MCF 10A (cell line): Measurements from ENCODE around the gene DOK5. TPM values are rescaled to one million over a fixed set of nuclear protein-coding genes. Genes with fewer than 3 reads are reported as not detected.

ENCODE experiments used
- BruUV-seq: library from RNA; stranded (reverse); fragments of 400-500 nt; replicated peaks from 2 replicates; lab custom pipeline; 2021; lab: Mats Ljungman, UMichigan
- CTCF ChIA-PET: fragments of 300-600 bp; sonication (Branson Sonifier 250); formaldehyde crosslinking; extraction: SDS; loops from one replicate; lab custom pipeline; 2021; ENCODE audit warnings: antibody characterized with exemption, inconsistent platforms; lab: Yijun Ruan, JAX
- POLR2A ChIA-PET: fragments of 300-600, 350-650 bp; sonication (Branson Sonifier 250); formaldehyde crosslinking; extraction: SDS; loops from one replicate; lab custom pipeline; 2020; ENCODE audit warnings: antibody characterized with exemption, inconsistent platforms; lab: Yijun Ruan, JAX
- DNase-seq: peaks from one replicate; pipeline ENCODE4 v3.0.0-alpha.2; 2018; ENCODE audit not compliant: unreplicated experiment
- H3K27ac Mint-ChIP-seq: one replicate; pipeline ENCODE4 v1.8.0; 2022; ENCODE audit warnings: mild to moderate bottlenecking, low read depth, mixed read lengths; ENCODE audit not compliant: unreplicated experiment
- H3K27me3 Mint-ChIP-seq: one replicate; pipeline ENCODE4 v1.8.0; 2022; ENCODE audit warnings: mixed read lengths; ENCODE audit not compliant: insufficient read depth, unreplicated experiment
- H3K36me3 Mint-ChIP-seq: one replicate; pipeline ENCODE4 v1.8.0; 2022; ENCODE audit warnings: mild to moderate bottlenecking, moderate library complexity, mixed read lengths; ENCODE audit not compliant: insufficient read depth, unreplicated experiment
- H3K4me1 Mint-ChIP-seq: one replicate; pipeline ENCODE4 v1.8.0; 2022; ENCODE audit warnings: mixed read lengths; ENCODE audit not compliant: insufficient read depth, unreplicated experiment
- H3K4me3 Mint-ChIP-seq: one replicate; pipeline ENCODE4 v1.8.0; 2022; ENCODE audit warnings: mild to moderate bottlenecking, moderate library complexity, mixed read lengths; ENCODE audit not compliant: unreplicated experiment
- H3K9me3 Mint-ChIP-seq: one replicate; pipeline ENCODE4 v1.8.0; 2022; ENCODE audit warnings: mixed read lengths; ENCODE audit not compliant: unreplicated experiment
- CTCF ChIP-seq: fragments of 200-600 bp; IDR thresholded peaks from one replicate; pipeline ENCODE4 v1.8.0; 2022; ENCODE audit warnings: antibody characterized with exemption, mild to moderate bottlenecking; ENCODE audit not compliant: unreplicated experiment
- intact Hi-C: fragments of 100-400 bp; cut with micrococcal nuclease; formaldehyde crosslinking; loops from 2 replicates; pipeline ENCODE4 v1.14.1; 2022
- total RNA-seq: library from RNA; stranded (reverse); gene quantifications from 2 replicates; pipeline ENCODE4 v1.2.3, GENCODE V29; 2022

The DOK5 gene
- total RNA-seq, 1 experiment from 2014 or later: not detected

GRCh38 chr20:54491506-54491905 is 16.1 kb downstream of the DOK5 start:
- no peak for DNase-seq
- ChIA-PET POLR2A (no interaction called here), CTCF (no interaction called here)
- no peaks in the 10 kb centered on the region for H3K9me3 Mint-ChIP-seq
- H3K4me1 Mint-ChIP-seq: no peaks in the 10 kb centered on the region
- no peak for TF ChIP-seq CTCF
- H3K27ac Mint-ChIP-seq: no peak overlapping the region
- intact Hi-C loops: no loop called here
- H3K4me3 Mint-ChIP-seq: no peak overlapping the region
- no TSS peak for BruUV-seq
- H3K36me3 Mint-ChIP-seq: no peaks in the 10 kb centered on the region
- peaks cover 42% of the 10 kb centered on the region for H3K27me3 Mint-ChIP-seq

GRCh38 chr20:54494303-54495006 is 19.1 kb downstream of the DOK5 start:
- BruUV-seq: no TSS peak

GRCh38 chr20:54497931-54498718 is 22.7 kb downstream of the DOK5 start:
- Mint-ChIP-seq H3K9me3 (no peaks in the 10 kb centered on the region), H3K27me3 (peaks cover 38% of the 10 kb centered on the region), H3K36me3 (no peaks in the 10 kb centered on the region), H3K4me1 (no peaks in the 10 kb centered on the region), H3K27ac (no peak overlapping the region), H3K4me3 (no peak overlapping the region)
- TF ChIP-seq CTCF: no peak
- BruUV-seq: no TSS peak
- no peak for DNase-seq
- POLR2A ChIA-PET: interaction anchor here (0.6 kb wide), 1 partner anchor 290 kb away, joined by 3 read pairs; the partner anchor contains the start of gene PFDN4
- CTCF ChIA-PET: interaction anchor here (0.7 kb wide), 1 partner anchor 150 kb away, joined by 3 read pairs; no protein-coding TSS in a partner anchor
- intact Hi-C loops: no loop called here

More at GRCh38 chr20:54494303-54495006, 19.1 kb downstream of the DOK5 start:
- intact Hi-C loops: no loop called here
- no peaks in the 10 kb centered on the region for H3K36me3 Mint-ChIP-seq
- POLR2A ChIA-PET: interaction anchor here (0.7 kb wide), 1 partner anchor 49 kb away, joined by 3 read pairs; no protein-coding TSS in a partner anchor
- no peak overlapping the region for H3K4me3 Mint-ChIP-seq
- H3K27ac Mint-ChIP-seq: no peak overlapping the region
- CTCF ChIA-PET: interaction anchor here (0.7 to 1.2 kb wide), 3 partner anchors 13 to 275 kb away, joined by 3 read pairs; no protein-coding TSS in a partner anchor
- TF ChIP-seq CTCF: no peak
- no peaks in the 10 kb centered on the region for H3K9me3 Mint-ChIP-seq
- H3K4me1 Mint-ChIP-seq: no peaks in the 10 kb centered on the region
- H3K27me3 Mint-ChIP-seq: peaks cover 45% of the 10 kb centered on the region
- no peak for DNase-seq

GRCh38 chr20:54499111-54499510 is 23.7 kb downstream of the DOK5 start:
- Mint-ChIP-seq H3K27ac (no peak overlapping the region), H3K9me3 (no peaks in the 10 kb centered on the region), H3K4me3 (no peak overlapping the region), H3K27me3 (peaks cover 32% of the 10 kb centered on the region), H3K4me1 (no peaks in the 10 kb centered on the region), H3K36me3 (no peaks in the 10 kb centered on the region)
- intact Hi-C loops: no loop called here
- POLR2A ChIA-PET: no interaction called here
- no peak for DNase-seq
- CTCF ChIA-PET: interaction anchor here (0.6 to 0.7 kb wide), 3 partner anchors 151 to 246 kb away, joined by 3 read pairs; no protein-coding TSS in a partner anchor
- BruUV-seq: no TSS peak
- no peak for TF ChIP-seq CTCF
